22Rv1 (cell line): ENCODE data around the gene ATOH8.

Experiments used
- H3K27ac ChIP-seq: fragments of 450-650 bp; 2 replicates; pipeline ENCODE4 v1.5.1; 2017
- CTCF ChIP-seq: fragments of 450-650 bp; IDR thresholded peaks from 2 replicates; pipeline ENCODE4 v1.5.1; 2017; ENCODE audit warnings: mild to moderate bottlenecking
- ZFX ChIP-seq: fragments of 450-650 bp; IDR thresholded peaks from 2 replicates; pipeline ENCODE4 v1.6.1; 2017; ENCODE audit warnings: antibody characterized with exemption, borderline replicate concordance

The ATOH8 gene

GRCh38 chr2:85814802-85815550 lies 61.2 kb downstream of the ATOH8 start:
- no peak overlapping the region for H3K27ac ChIP-seq
- no peak for TF ChIP-seq CTCF
- no peak for TF ChIP-seq ZFX

GRCh38 chr2:85819811-85820510 lies 66.2 kb downstream of the ATOH8 start:
- TF ChIP-seq ZFX = no peak
- TF ChIP-seq CTCF = no peak
- H3K27ac ChIP-seq = no peak overlapping the region

- no peak overlapping the region for H3K27ac ChIP-seq
Observed at GRCh38 chr2:85822766-85823165, 69.0 kb downstream of the ATOH8 start.

GRCh38 chr2:85823951-85824350 lies 70.2 kb downstream of the ATOH8 start:
- TF ChIP-seq CTCF (no peak), ZFX (no peak)
- H3K27ac ChIP-seq = no peak overlapping the region

More at GRCh38 chr2:85822766-85823165, 69.0 kb downstream of the ATOH8 start:
- TF ChIP-seq ZFX (no peak), CTCF (no peak)

GRCh38 chr2:85826990-85827878 lies 73.4 kb downstream of the ATOH8 start:
- H3K27ac ChIP-seq = no peak overlapping the region
- TF ChIP-seq CTCF (peak; percentile 88), ZFX (no peak)

- TF ChIP-seq CTCF (no peak), ZFX (no peak)
- no peak overlapping the region for H3K27ac ChIP-seq
Observed at GRCh38 chr2:85827879-85828569, 74.2 kb downstream of the ATOH8 start.
